ENCODE measurements around the gene IBA57. TPM values are rescaled to one million over a fixed set of nuclear protein-coding genes. Genes with fewer than 3 reads are reported as not detected.

The IBA57 gene
- polyA plus RNA-seq, 2 of the 4 experiments (the other 2 are of a cell fraction): 1.5 to 2.2 TPM

DNA sequence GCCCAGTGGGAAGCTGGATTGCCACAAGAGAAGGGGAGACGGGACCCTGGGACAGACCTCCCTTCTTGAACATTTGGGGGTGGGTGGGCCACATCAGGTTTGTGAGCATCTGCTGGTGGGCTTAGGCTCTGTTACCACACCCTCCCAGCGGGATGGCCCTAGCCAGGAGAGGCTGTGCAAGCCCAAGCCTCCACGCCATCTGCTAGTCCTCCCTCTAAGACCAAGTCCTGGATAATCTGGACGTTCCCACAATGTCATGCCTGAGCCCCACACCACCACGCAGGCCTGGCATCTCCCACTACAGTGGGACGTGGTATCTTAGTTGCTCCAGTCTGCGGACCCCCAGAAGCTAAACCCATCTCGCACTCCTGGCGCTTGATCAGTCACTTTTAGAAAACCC, 3.7 kb upstream of the IBA57 start:
- no peak for TF ChIP-seq RAD21 (conservative IDR thresholded peaks at IDR 0.05 in 1 of 2, IDR thresholded peaks at IDR 0.05 in 1 of 2)
- TF ChIP-seq EHF (CRISPR knock-in tag; IDR thresholded peaks at IDR 0.05): no peak
- no peak for TF ChIP-seq MYC (IDR thresholded peaks at IDR 0.05; ENCODE audit: borderline replicate concordance, low read length)
- no peak for TF ChIP-seq RNF2 (IDR thresholded peaks at IDR 0.05; ENCODE audit: borderline replicate concordance, low read depth)
- TF ChIP-seq, protein P1, sequence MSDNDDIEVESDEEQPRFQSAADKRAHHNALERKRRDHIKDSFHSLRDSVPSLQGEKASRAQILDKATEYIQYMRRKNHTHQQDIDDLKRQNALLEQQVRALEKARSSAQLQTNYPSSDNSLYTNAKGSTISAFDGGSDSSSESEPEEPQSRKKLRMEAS (IDR thresholded peaks at IDR 0.05): no peak
- TF ChIP-seq JUN (IDR thresholded peaks at IDR 0.05): no peak
- no peak for TF ChIP-seq NFE2L2 (conservative IDR thresholded peaks at IDR 0.05; ENCODE audit: low read length)
- whole genome bisulfite sequencing (ENCODE audit: missing lambda C conversion rate): 77% methylated on average over 7 of the region's 9 CpGs
- Histone ChIP-seq H3K4me2 (no peak overlapping the region), H3K4me1 (peaks cover 9% of the 10 kb centered on the region; the same call in 2 of the 3 replicates), H3K27ac (no peak overlapping the region), H3K4me3 (no peak overlapping the region), H3K9me3 (no peaks in the 10 kb centered on the region)
- ATAC-seq (no peak), FAIRE-seq (no peak), DNase-seq (ENCODE audit: low read depth in 1 of 2, low spot score in 1 of 2) (no peak)
- ChIA-PET POLR2A (no interaction called here), CTCF (interaction anchor here (2.9 to 7.4 kb wide), 2 partner anchors 8 to 31 kb away, joined by 11 to 89 read pairs; no protein-coding TSS in a partner anchor)

DNA sequence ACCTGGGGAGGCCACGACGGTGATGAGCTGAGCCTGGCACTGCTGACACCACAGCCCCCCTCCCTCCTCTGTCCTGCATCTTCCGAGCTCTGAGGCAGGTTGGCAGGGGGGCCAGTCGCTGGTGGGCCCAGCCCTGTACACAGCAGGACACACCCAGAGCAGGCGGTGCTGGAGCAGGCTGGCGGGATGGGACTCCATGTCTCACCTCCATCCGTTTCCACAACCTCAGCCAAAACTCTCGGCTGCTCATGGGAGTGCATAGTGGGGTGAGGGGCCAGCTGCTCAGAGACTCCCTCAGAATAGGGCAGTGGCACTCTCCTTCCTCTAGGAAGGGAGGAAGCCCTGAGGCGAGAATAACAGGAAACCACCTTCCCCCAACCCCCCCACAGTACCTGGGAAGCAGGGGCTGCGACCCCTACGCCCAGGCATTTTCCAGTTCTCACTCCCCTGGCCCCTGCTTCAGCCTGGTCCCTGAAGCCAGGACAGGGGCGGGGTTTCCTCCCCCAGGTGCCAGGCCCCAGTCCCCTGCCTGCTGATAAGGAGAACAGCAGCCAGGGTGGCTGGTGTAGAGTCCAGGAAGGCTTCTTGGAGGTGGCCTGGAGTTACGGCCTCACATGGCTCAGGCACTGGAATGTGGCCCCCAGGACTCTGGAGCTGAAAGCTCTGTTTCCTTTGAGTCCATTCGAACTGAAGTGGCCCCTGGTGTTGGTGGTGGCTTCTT, 3.2 kb upstream of the IBA57 start:
- Histone ChIP-seq H3K9me3 (no peaks in the 10 kb centered on the region), H3K4me3 (no peak overlapping the region), H3K27ac (peak overlapping the region in 1 of 2 experiments; percentile 29; a peak in 1 of 6 replicates), H3K4me2 (no peak overlapping the region), H3K4me1 (peaks cover 11% of the 10 kb centered on the region; the same call in 2 of the 3 replicates)
- TF ChIP-seq ZFP36 (IDR thresholded peaks at IDR 0.05; ENCODE audit: borderline replicate concordance, partially characterized antibody): peak; percentile 5
- TF ChIP-seq, protein P2, sequence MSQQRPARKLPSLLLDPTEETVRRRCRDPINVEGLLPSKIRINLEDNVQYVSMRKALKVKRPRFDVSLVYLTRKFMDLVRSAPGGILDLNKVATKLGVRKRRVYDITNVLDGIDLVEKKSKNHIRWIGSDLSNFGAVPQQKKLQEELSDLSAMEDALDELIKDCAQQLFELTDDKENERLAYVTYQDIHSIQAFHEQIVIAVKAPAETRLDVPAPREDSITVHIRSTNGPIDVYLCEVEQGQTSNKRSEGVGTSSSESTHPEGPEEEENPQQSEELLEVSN (IDR thresholded peaks at IDR 0.05; ENCODE audit: borderline replicate concordance, low read depth): no peak
- DNase-seq (ENCODE audit: low read depth in 1 of 2, low spot score in 1 of 2) (no peak), FAIRE-seq (no peak), ATAC-seq (no peak)
- WGBS (ENCODE audit: missing lambda C conversion rate): 75% methylated on average over 10 of the region's 14 CpGs
- POLR2A ChIA-PET: no interaction called here
- CTCF ChIA-PET: interaction anchor here (2.9 to 7.4 kb wide), 2 partner anchors 8 to 32 kb away, joined by 11 to 89 read pairs; no protein-coding TSS in a partner anchor

DNA sequence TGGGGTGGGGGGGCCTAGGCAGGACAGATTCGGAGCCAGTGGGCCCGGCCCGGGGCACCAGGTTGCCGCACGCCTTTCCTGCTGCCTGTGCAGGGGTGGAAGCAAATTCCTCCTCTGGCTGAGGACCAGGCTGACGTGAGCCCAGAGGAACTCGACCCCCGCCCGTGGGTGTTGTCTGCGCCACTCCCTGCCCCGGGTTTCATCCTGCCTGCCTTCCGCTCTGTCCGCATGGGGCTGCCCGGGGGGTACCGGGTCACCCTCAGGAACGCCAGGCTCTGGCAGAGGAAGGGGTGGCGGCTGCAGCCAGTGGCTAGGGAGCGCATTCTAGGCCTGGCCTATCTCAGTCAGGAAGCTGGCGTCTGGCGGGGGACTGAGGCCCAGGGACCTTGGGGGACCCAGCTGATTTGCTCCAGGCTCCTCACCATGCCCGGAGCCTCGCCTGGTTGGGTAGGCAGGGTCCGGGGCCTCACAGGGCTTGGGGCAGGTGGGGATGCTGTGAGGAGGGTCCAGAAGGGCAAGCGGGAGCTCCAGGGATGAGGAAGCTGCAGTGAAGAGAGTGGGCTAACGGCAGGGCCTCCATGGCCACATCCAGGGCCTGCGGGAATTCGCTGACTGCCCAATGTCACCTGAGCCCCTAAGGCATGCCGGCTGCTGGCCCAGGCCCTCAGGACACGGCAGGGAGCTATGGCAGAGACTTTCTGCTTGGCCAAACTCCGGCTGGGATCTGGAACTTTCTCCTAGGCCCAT, 2.4 kb upstream of the IBA57 start:
- H3K4me1 ChIP-seq: peaks cover 11% of the 10 kb centered on the region; the same call in 2 of the 3 replicates
- WGBS (ENCODE audit: missing lambda C conversion rate): 89% methylated on average over 25 of the region's 30 CpGs
- ChIA-PET CTCF (interaction anchor here (2.6 to 7.4 kb wide), 3 partner anchors 9 to 33 kb away, joined by 11 to 89 read pairs (median 11); no protein-coding TSS in a partner anchor), POLR2A (no interaction called here)
- ATAC-seq (no peak), DNase-seq (ENCODE audit: low read depth in 1 of 2, low spot score in 1 of 2) (no peak), FAIRE-seq (no peak)
- H3K27ac ChIP-seq: peak overlapping the region in 1 of 2 experiments; percentile 29; a peak in 1 of 6 replicates
- TF ChIP-seq FOSL2 (IDR thresholded peaks at IDR 0.05) (no peak), FOSL2 (CRISPR knock-in tag; IDR thresholded peaks at IDR 0.05) (no peak), ZC3H11A (IDR thresholded peaks at IDR 0.05) (no peak), NR3C1 (IDR thresholded peaks at IDR 0.05) (no peak), CHD2 (IDR thresholded peaks at IDR 0.05; ENCODE audit: low read length, partially characterized antibody) (no peak), HEYL (CRISPR knock-in tag; IDR thresholded peaks at IDR 0.05) (no peak), RARB (CRISPR knock-in tag; IDR thresholded peaks at IDR 0.05) (no peak), KDM1A (IDR thresholded peaks at IDR 0.05; ENCODE audit: low read depth) (no peak), EP300 (IDR thresholded peaks at IDR 0.05) (no peak)
- TF ChIP-seq, protein P2 (IDR thresholded peaks at IDR 0.05; ENCODE audit: borderline replicate concordance, low read depth): no peak
- TF ChIP-seq, protein P3, sequence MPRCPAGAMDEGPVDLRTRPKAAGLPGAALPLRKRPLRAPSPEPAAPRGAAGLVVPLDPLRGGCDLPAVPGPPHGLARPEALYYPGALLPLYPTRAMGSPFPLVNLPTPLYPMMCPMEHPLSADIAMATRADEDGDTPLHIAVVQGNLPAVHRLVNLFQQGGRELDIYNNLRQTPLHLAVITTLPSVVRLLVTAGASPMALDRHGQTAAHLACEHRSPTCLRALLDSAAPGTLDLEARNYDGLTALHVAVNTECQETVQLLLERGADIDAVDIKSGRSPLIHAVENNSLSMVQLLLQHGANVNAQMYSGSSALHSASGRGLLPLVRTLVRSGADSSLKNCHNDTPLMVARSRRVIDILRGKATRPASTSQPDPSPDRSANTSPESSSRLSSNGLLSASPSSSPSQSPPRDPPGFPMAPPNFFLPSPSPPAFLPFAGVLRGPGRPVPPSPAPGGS (IDR thresholded peaks at IDR 0.05): no peak
- H3K4me2 ChIP-seq: no peak overlapping the region
- H3K4me3 ChIP-seq: no peak overlapping the region
- no peaks in the 10 kb centered on the region for H3K9me3 ChIP-seq

Data from A549 (cell line).